Endothelial cell of umbilical vein (primary cell): ENCODE data around the gene KRTAP10-11. TPM values are rescaled to one million over a fixed set of nuclear protein-coding genes. Genes with fewer than 3 reads are reported as not detected.

Experiments
- BruUV-seq: library from RNA; stranded (reverse); fragments of 400-500 nt; replicated peaks from 2 replicates; lab custom pipeline; 2021; lab: Mats Ljungman, UMichigan
- CTCF ChIA-PET: fragments of 300-600, 350-600 bp; sonication (Branson Sonifier 250); formaldehyde crosslinking; loops from one replicate; lab custom pipeline; 2021; ENCODE audit warnings: antibody characterized with exemption, inconsistent platforms; lab: Charles Lee
- POLR2A ChIA-PET: fragments of 300-600, 350-600 bp; sonication (Branson Sonifier 250); formaldehyde crosslinking; loops from one replicate; lab custom pipeline; 2021; ENCODE audit warnings: antibody characterized with exemption, inconsistent platforms; lab: Charles Lee
- DNase-seq: peaks from one replicate; pipeline ENCODE4 v3.0.0-alpha.2; 2011; ENCODE audit warnings: low read depth, low spot score
- FAIRE-seq: peaks from 2 replicates; lab custom pipeline; 2011; peaks lifted over from hg19 to GRCh38; lab: Jason Lieb, UNC
- H2AFZ ChIP-seq: 2 replicates; pipeline ENCODE4 v1.6.0; 2012; ENCODE audit warnings: low read depth, low read length, control low read depth, inconsistent platforms
- H3K27ac ChIP-seq: 2 replicates; pipeline ENCODE4 v1.5.1; 2011; ENCODE audit warnings: low read depth, mild to moderate bottlenecking, control low read depth, low read length, moderate library complexity; ENCODE audit not compliant: insufficient read depth
- H3K27me3 ChIP-seq, 2 experiments: 2 replicates each; pipeline versions ENCODE4 v1.6.0 to v1.6.1; 2011; ENCODE audit warnings: low read length in 2 of 2, mixed read lengths in 1 of 2; ENCODE audit not compliant: control insufficient read depth in 2 of 2, insufficient read depth in 2 of 2
- H3K36me3 ChIP-seq, 2 experiments: 2 replicates in 1 of 2; 3 replicates in 1 of 2; pipeline ENCODE4 v1.5.1; 2011; ENCODE audit warnings: low read length in 2 of 2, mild to moderate bottlenecking in 1 of 2, moderate library complexity in 1 of 2; ENCODE audit not compliant: control insufficient read depth in 2 of 2, insufficient read depth in 2 of 2; ENCODE audit errors: extremely low read depth in 1 of 2
- H3K4me1 ChIP-seq: 3 replicates; pipeline ENCODE4 v1.5.1; 2011; ENCODE audit warnings: mild to moderate bottlenecking, low read length; ENCODE audit not compliant: control insufficient read depth, insufficient read depth; ENCODE audit errors: extremely low read depth
- H3K4me2 ChIP-seq: 2 replicates; pipeline ENCODE4 v1.6.1; 2011; ENCODE audit warnings: low read length, control low read depth, mixed read lengths; ENCODE audit not compliant: insufficient read depth
- H3K4me3 ChIP-seq, 3 experiments: fragments of 200-600 bp in 1 of 3; sonication (generic), shearing (Covaris generic) in 1 of 3; replicated peaks in 1 of 3; 2 replicates each; pipeline ENCODE4 v1.5.1; 2011 to 2016; ENCODE audit warnings: control low read depth in 3 of 3, low read length in 3 of 3, mild to moderate bottlenecking in 2 of 3, inconsistent platforms in 1 of 3, low read depth in 1 of 3, moderate library complexity in 1 of 3; ENCODE audit not compliant: insufficient read depth in 1 of 3
- H3K79me2 ChIP-seq: 2 replicates; pipeline ENCODE4 v1.6.0; 2012; ENCODE audit warnings: low read length, inconsistent platforms; ENCODE audit not compliant: control insufficient read depth, insufficient read depth
- H3K9ac ChIP-seq: replicated peaks from 2 replicates; pipeline ENCODE3; 2011; ENCODE audit warnings: low read length, control low read depth; ENCODE audit not compliant: insufficient read depth; ENCODE audit errors: extremely low read depth
- H3K9me1 ChIP-seq: replicated peaks from 3 replicates; pipeline ENCODE4 v1.6.0; 2011; ENCODE audit warnings: mild to moderate bottlenecking, low read length; ENCODE audit not compliant: control insufficient read depth, insufficient read depth; ENCODE audit errors: extremely low read depth
- H3K9me3 ChIP-seq: replicated peaks from 2 replicates; pipeline ENCODE4 v1.5.1; 2012; ENCODE audit warnings: low read length, inconsistent platforms; ENCODE audit not compliant: control insufficient read depth, insufficient read depth
- H4K20me1 ChIP-seq: replicated peaks from 2 replicates; pipeline ENCODE3; 2011; ENCODE audit warnings: mild to moderate bottlenecking, low read length; ENCODE audit not compliant: control insufficient read depth, insufficient read depth; ENCODE audit errors: extremely low read depth
- EZH2 ChIP-seq: IDR thresholded peaks from 2 replicates; pipeline ENCODE4 v1.6.1; 2012; ENCODE audit warnings: borderline replicate concordance, low read depth, mild to moderate bottlenecking, moderate library complexity, low read length, inconsistent platforms; ENCODE audit not compliant: severe bottlenecking
- FOS ChIP-seq: IDR thresholded peaks from 2 replicates; pipeline ENCODE4 v1.6.1; 2011; ENCODE audit warnings: mild to moderate bottlenecking, low read length, moderate library complexity, borderline replicate concordance; ENCODE audit not compliant: insufficient read depth
- GATA2 ChIP-seq: IDR thresholded peaks from 2 replicates; pipeline ENCODE4 v1.7.0; 2011; ENCODE audit warnings: low read depth, mild to moderate bottlenecking, moderate library complexity, mixed read lengths, low read length; ENCODE audit not compliant: insufficient read length, insufficient read depth
- JUN ChIP-seq: IDR thresholded peaks from 2 replicates; pipeline ENCODE4 v1.6.1; 2011; ENCODE audit warnings: borderline replicate concordance, low read depth; ENCODE audit not compliant: insufficient read length, insufficient read depth
- MYC ChIP-seq: IDR thresholded peaks from one replicate; pipeline ENCODE4 v1.6.1; 2011; ENCODE audit warnings: mild to moderate bottlenecking, low read depth, low read length
- POLR2A ChIP-seq: IDR thresholded peaks from 2 replicates; pipeline ENCODE4 v1.6.1; 2012; ENCODE audit warnings: low read depth, mild to moderate bottlenecking, control low read depth, low read length
- POLR2AphosphoS5 ChIP-seq: IDR thresholded peaks from 2 replicates; pipeline ENCODE4 v1.6.1; 2012; ENCODE audit warnings: low read depth, mild to moderate bottlenecking, control low read depth, low read length, moderate library complexity; ENCODE audit not compliant: insufficient read depth
- dilution Hi-C: fragments of 300-500 bp; cut with MboI; formaldehyde crosslinking; loops from one replicate; pipeline ENCODE4 v1.15.0; 2019; ENCODE audit warnings: low sequenced_read_pairs; ENCODE audit not compliant: extremely low pct_ligation_motif_present
- intact Hi-C: fragments of 100-400 bp; cut with micrococcal nuclease; formaldehyde crosslinking; loops from one replicate; pipeline ENCODE4 v1.10.0; 2022
- polyA plus RNA-seq, 4 experiments: library from polyadenylated mRNA; depleted of rRNA in 3 of 4; stranded (reverse) in 3 of 4; unstranded in 1 of 4; fragments of >200 nt; gene quantifications; 2 replicates each; pipeline versions ENCODE4 v1.2.1 to v1.2.3, GENCODE V29; 2011 to 2012; ENCODE audit warnings: missing spikeins in 1 of 4
- total RNA-seq: library from RNA; stranded (reverse); gene quantifications from 2 replicates; pipeline ENCODE4 v1.2.3, GENCODE V29; 2021
- TF ChIP-seq, protein P1 (sequence below), 2 donors: IDR thresholded peaks; 1 replicate in 1 of 2; 2 replicates in 1 of 2; pipeline ENCODE4 v1.5.1; 2011; ENCODE audit warnings: low read length in 2 of 2, mild to moderate bottlenecking in 2 of 2, moderate library complexity in 2 of 2, control low read depth in 1 of 2, inconsistent platforms in 1 of 2, low read depth in 1 of 2; ENCODE audit not compliant: insufficient read depth in 1 of 2; ENCODE audit errors: extremely low read depth in 1 of 2
- TF ChIP-seq, protein P2 (sequence below): IDR thresholded peaks from 2 replicates; pipeline ENCODE4 v1.6.1; 2011; ENCODE audit not compliant: insufficient read depth, insufficient read length

Gene KRTAP10-11
- total and polyA plus RNA-seq, 2 donors (not counting 3 experiments of a cell fraction or from before 2014, with no cell fraction given): not detected

DNA sequence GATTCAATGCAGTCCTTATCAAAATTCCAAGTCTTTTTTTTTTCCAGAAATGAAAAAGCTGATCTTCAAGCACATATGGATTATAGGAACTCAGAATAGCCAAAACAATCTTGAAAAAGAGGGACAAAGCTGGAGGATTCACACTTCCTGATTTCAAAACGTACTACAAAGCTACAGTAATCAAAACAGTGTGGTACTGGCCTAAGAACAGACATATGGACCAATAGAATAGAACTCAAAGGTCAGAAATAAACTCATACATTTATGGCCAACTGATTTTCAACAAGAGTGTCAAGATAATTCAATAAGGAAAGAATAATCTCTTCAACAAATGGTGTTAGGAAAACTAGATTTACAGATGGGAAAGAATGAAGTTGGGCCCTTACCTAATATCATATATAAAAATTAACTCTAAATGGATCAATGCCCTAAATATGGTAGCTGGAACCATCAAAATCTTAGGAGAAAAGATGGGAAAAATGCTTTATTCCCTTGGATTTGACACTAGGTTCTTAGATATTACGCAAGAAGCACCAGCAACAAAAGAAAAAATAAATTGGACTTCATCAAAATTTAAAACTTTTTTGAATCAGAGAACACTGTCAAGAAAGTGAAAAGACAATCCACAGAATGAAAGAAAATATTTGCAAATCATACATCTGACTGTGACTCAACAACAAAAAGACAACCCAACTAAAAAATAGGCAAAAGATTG is 46.7 kb downstream of the KRTAP10-11 start:
- H3K4me3 ChIP-seq: no peak overlapping the region
- no peaks in the 10 kb centered on the region for H3K36me3 ChIP-seq
- TF ChIP-seq JUN (no peak), POLR2A (no peak), MYC (no peak), GATA2 (no peak), POLR2AphosphoS5 (no peak), FOS (no peak), EZH2 (no peak)
- TF ChIP-seq, protein P1, sequence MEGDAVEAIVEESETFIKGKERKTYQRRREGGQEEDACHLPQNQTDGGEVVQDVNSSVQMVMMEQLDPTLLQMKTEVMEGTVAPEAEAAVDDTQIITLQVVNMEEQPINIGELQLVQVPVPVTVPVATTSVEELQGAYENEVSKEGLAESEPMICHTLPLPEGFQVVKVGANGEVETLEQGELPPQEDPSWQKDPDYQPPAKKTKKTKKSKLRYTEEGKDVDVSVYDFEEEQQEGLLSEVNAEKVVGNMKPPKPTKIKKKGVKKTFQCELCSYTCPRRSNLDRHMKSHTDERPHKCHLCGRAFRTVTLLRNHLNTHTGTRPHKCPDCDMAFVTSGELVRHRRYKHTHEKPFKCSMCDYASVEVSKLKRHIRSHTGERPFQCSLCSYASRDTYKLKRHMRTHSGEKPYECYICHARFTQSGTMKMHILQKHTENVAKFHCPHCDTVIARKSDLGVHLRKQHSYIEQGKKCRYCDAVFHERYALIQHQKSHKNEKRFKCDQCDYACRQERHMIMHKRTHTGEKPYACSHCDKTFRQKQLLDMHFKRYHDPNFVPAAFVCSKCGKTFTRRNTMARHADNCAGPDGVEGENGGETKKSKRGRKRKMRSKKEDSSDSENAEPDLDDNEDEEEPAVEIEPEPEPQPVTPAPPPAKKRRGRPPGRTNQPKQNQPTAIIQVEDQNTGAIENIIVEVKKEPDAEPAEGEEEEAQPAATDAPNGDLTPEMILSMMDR (IDR thresholded peaks at IDR 0.05; ENCODE audit: extremely low read depth in 1 of 2, insufficient read depth in 1 of 2, low read depth in 1 of 2, low read length in 2 of 2): no peak
- TF ChIP-seq, protein P2, sequence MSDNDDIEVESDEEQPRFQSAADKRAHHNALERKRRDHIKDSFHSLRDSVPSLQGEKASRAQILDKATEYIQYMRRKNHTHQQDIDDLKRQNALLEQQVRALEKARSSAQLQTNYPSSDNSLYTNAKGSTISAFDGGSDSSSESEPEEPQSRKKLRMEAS: no peak
- H3K27ac ChIP-seq: no peak overlapping the region
- no TSS peak for BruUV-seq
- DNase-seq (no peak), FAIRE-seq (no peak)
- H3K4me1 ChIP-seq: no peaks in the 10 kb centered on the region
- no peaks in the 10 kb centered on the region for H3K79me2 ChIP-seq
- POLR2A ChIA-PET: no interaction called here
- CTCF ChIA-PET: interaction anchor here (1.1 to 2.0 kb wide), 2 partner anchors 16 to 101 kb away, joined by 4 to 7 read pairs; no protein-coding TSS in a partner anchor
- intact Hi-C loops (no loop called here), dilution Hi-C loops (no loop called here)
- H3K4me2 ChIP-seq: no peak overlapping the region
- peaks cover 10 to 23% of the 10 kb centered on the region in 2 experiments for H3K27me3 ChIP-seq
- H3K9ac ChIP-seq: no peak overlapping the region
- no peak overlapping the region for H2AFZ ChIP-seq
- no peaks in the 10 kb centered on the region for H3K9me1 ChIP-seq
- no peaks in the 10 kb centered on the region for H3K9me3 ChIP-seq
- H4K20me1 ChIP-seq: no peaks in the 10 kb centered on the region
